K562 (cell line): ENCODE measurements around the gene KCTD13. TPM values are rescaled to one million over a fixed set of nuclear protein-coding genes. Genes with fewer than 3 reads are reported as not detected.
A peak's percentile ranks its signal among the peaks of the same experiment; 100 is the strongest.

Source experiments
- BCL6 ChIP-seq: fragments of 250-450 bp; sonication (Bioruptor Pico); IDR thresholded peaks from 2 replicates; pipeline ENCODE4 v1.4.0; 2020
- CBFA2T3 ChIP-seq: fragments of 450-650 bp; IDR thresholded peaks from 2 replicates; pipeline ENCODE4 v1.6.1; 2017
- E2F1 ChIP-seq: sonication (generic); formaldehyde crosslinking; IDR thresholded peaks from 2 replicates; pipeline ENCODE4 v1.8.1; 2023; ENCODE audit warnings: mild to moderate bottlenecking, missing genetic modification reagents, moderate library complexity
- IRF9 ChIP-seq: fragments of 450-650 bp; IDR thresholded peaks from 2 replicates; pipeline ENCODE4 v1.6.1; 2016; ENCODE audit warnings: missing biosample characterization, missing genetic modification characterization
- PTBP1 ChIP-seq: fragments of 200-400 bp; formaldehyde crosslinking; IDR thresholded peaks from 2 replicates; pipeline ENCODE4 v1.6.1; 2017; ENCODE audit warnings: low read depth, low read length
- RFX1 ChIP-seq: fragments of 450-650 bp; IDR thresholded peaks from 2 replicates; pipeline ENCODE4 v1.6.1; 2016; ENCODE audit warnings: mild to moderate bottlenecking, moderate library complexity
- RNF219 ChIP-seq: fragments of 250-450 bp; sonication (Bioruptor Pico); IDR thresholded peaks from 2 replicates; pipeline ENCODE4 v1.5.0; 2022; ENCODE audit warnings: mild to moderate bottlenecking
- SMAD1 ChIP-seq: fragments of 150-350 bp; IDR thresholded peaks from 2 replicates; pipeline ENCODE4 v1.6.1; 2014; ENCODE audit warnings: low read length, low read depth; ENCODE audit not compliant: partially characterized antibody
- SNAPC5 ChIP-seq: fragments of 250-450 bp; sonication (Bioruptor Pico); IDR thresholded peaks from 2 replicates; pipeline ENCODE4 v1.8.0; 2021; ENCODE audit warnings: moderate library complexity, mild to moderate bottlenecking, inconsistent platforms
- TAF9B ChIP-seq: fragments of 450-650 bp; IDR thresholded peaks from 2 replicates; pipeline ENCODE4 v1.6.1; 2018; ENCODE audit warnings: mild to moderate bottlenecking; ENCODE audit not compliant: partially characterized antibody
- TCF7L2 ChIP-seq: fragments of 150-350 bp; IDR thresholded peaks from 2 replicates; pipeline ENCODE4 v1.6.1; 2016; ENCODE audit warnings: low read depth, mild to moderate bottlenecking, low read length, moderate library complexity
- TSHZ1 ChIP-seq: fragments of 250-450 bp; sonication (Bioruptor Pico); IDR thresholded peaks from 2 replicates; pipeline ENCODE4 v1.4.0; 2020; ENCODE audit warnings: mild to moderate bottlenecking, moderate library complexity
- ZBTB11 ChIP-seq, 3 experiments: fragments of 200-800 bp in 1 of 3; fragments of 250-450 bp in 1 of 3; fragments of 450-650 bp in 1 of 3; sonication (Bioruptor Pico) in 1 of 3; sonication (Bioruptor generic) in 1 of 3; formaldehyde crosslinking in 1 of 3; IDR thresholded peaks; 2 replicates each; pipeline versions ENCODE4 v1.6.1 to v1.8.0; 2016 to 2022; ENCODE audit warnings: mild to moderate bottlenecking in 2 of 3, missing genetic modification characterization in 2 of 3, missing compliant biosample characterization in 1 of 3, moderate library complexity in 1 of 3
- ZNF507 ChIP-seq: conservative IDR thresholded peaks from 2 replicates; pipeline ENCODE4 v1.6.1; 2017; ENCODE audit warnings: missing genetic modification characterization, missing compliant biosample characterization
- ZNF780A ChIP-seq: fragments of 250-450 bp; sonication (Bioruptor Pico); IDR thresholded peaks from 2 replicates; pipeline ENCODE4 v1.5.0; 2021; ENCODE audit warnings: mild to moderate bottlenecking
- polyA plus RNA-seq, 8 experiments: library from polyadenylated mRNA; depleted of rRNA in 4 of 8; stranded (reverse) in 5 of 8; unstranded in 3 of 8; fragments of >200 nt; fragmentation: Nextera tagmentation in 2 of 8; fragmentation: Illumina TruSeq in 1 of 8; extraction: Ambion mirVana in 2 of 8; extraction: Trizol in 1 of 8; gene quantifications; 2 replicates each; pipeline versions ENCODE4 v1.2.1 to v1.2.3, GENCODE V29; 2011 to 2014; ENCODE audit warnings: inconsistent platforms in 1 of 8, missing spikeins in 1 of 8
- total RNA-seq, 7 experiments: library from RNA; depleted of rRNA in 6 of 7; stranded (reverse); fragments of >200 nt in 6 of 7; fragmentation: Illumina TruSeq in 2 of 7; extraction: Trizol in 2 of 7; gene quantifications; 2 replicates each; pipeline versions ENCODE4 v1.2.1 to v1.2.3, GENCODE V29; 2011 to 2021; ENCODE audit warnings: low replicate concordance in 1 of 7

The KCTD13 gene
- total and polyA plus RNA-seq, 9 of the 15 experiments (the other 6 are each of a cell fraction or from before 2014, with no cell fraction given), result 1.0 to 20.6 (median 9.8) TPM

GRCh38 chr16:29862884-29863668, 63.0 kb downstream of the KCTD13 start, which contains the start of gene CDIPT (continued):
- TF ChIP-seq ZBTB11 (CRISPR knock-in tag; IDR thresholded peaks at IDR 0.05) (no peak; a peak in 1 of 6 replicates), TSHZ1 (CRISPR knock-in tag) (no peak), CBFA2T3 (peak; percentile 51), ZNF507 (no peak), BCL6 (CRISPR knock-in tag) (no peak), TCF7L2 (peak; percentile 97), SMAD1 (peak; percentile 57), ZNF780A (CRISPR knock-in tag) (no peak), E2F1 (CRISPR knock-in tag) (no peak), IRF9 (tag) (no peak), PTBP1 (no peak), RNF219 (no peak), TAF9B (no peak), RFX1 (no peak), SNAPC5 (CRISPR knock-in tag) (no peak)
